ENCODE results near the gene LMO1. TPM values are rescaled to one million over a fixed set of nuclear protein-coding genes. Genes with fewer than 3 reads are reported as not detected.

LMO1 gene
- total and polyA plus RNA-seq, 2 of the 8 experiments (the other 6 are each of a cell fraction or from before 2014, with no cell fraction given): 0.17 TPM; not detected in 1

- H3K23ac ChIP-seq (ENCODE audit: insufficient read length): no peak overlapping the region
- no peak overlapping the region for H3K4me3 ChIP-seq (ENCODE audit: extremely low read depth in 1 of 4, insufficient read depth in 2 of 4, low read depth in 3 of 4, low read length in 4 of 4)
- no peak overlapping the region for H4K5ac ChIP-seq (ENCODE audit: insufficient read length, low read depth, low read length)
- FAIRE-seq (no peak), DNase-seq (ENCODE audit: low read depth in 1 of 2, low spot score in 2 of 2) (no peak)
- CTCF ChIA-PET (ENCODE audit: partially characterized antibody): interaction anchor here (1.0 to 16.6 kb wide), 7 partner anchors 14 to 58 kb away, joined by 3 to 171 read pairs (median 59); no protein-coding TSS in a partner anchor
- H2BK5ac ChIP-seq (ENCODE audit: low read depth, low read length): no peak overlapping the region
- no peaks in the 10 kb centered on the region for H3K79me2 ChIP-seq (ENCODE audit: control insufficient read depth in 1 of 2, insufficient read depth in 2 of 2, low read length in 2 of 2)
- no peak overlapping the region for H2BK20ac ChIP-seq (ENCODE audit: low read length)
- no peak overlapping the region for H3K27ac ChIP-seq (ENCODE audit: low read depth, low read length)
- no peak overlapping the region for H2BK12ac ChIP-seq (ENCODE audit: low read depth, low read length)
- H2AFZ ChIP-seq (ENCODE audit: low read length): no peak overlapping the region
- H4K8ac ChIP-seq (ENCODE audit: extremely low read depth, insufficient read depth, low read length): no peak overlapping the region
- no peak overlapping the region for H3K14ac ChIP-seq (ENCODE audit: insufficient read length)
- H2BK15ac ChIP-seq (ENCODE audit: low read length): no peak overlapping the region
- H3K4me2 ChIP-seq (ENCODE audit: insufficient read depth in 1 of 2, low read depth in 2 of 2, low read length in 2 of 2): no peak overlapping the region; a peak in 1 of 4 replicates
- peaks cover 24 to 59% (median 52%) of the 10 kb centered on the region in 4 experiments for H3K27me3 ChIP-seq (replicated peaks in 1 of 4; ENCODE audit: control insufficient read depth in 3 of 4, extremely low read depth in 1 of 4, insufficient read depth in 3 of 4, low read length in 3 of 4)
- peaks cover 0 to 2% of the 10 kb centered on the region in 2 experiments for H4K20me1 ChIP-seq (replicated peaks in 1 of 2; ENCODE audit: control insufficient read depth in 1 of 2, insufficient read depth in 2 of 2, low read length in 2 of 2)
- H2BK120ac ChIP-seq (replicated peaks; ENCODE audit: low read depth, low read length): no peak overlapping the region
- no peak overlapping the region for H2AK5ac ChIP-seq (ENCODE audit: low read depth, low read length)
- H3K18ac ChIP-seq (ENCODE audit: extremely low read depth, low read length): no peak overlapping the region
- H3K36me3 ChIP-seq (ENCODE audit: control insufficient read depth in 2 of 4, insufficient read depth in 4 of 4, low read length in 3 of 4): no peaks in the 10 kb centered on the region; a peak in 1 of 8 replicates
- H3K9ac ChIP-seq (replicated peaks in 1 of 4; ENCODE audit: extremely low read depth in 1 of 4, low read depth in 3 of 4, low read length in 3 of 4): no peak overlapping the region
- no peak overlapping the region for H4K91ac ChIP-seq (replicated peaks; ENCODE audit: insufficient read length, low read length)
- H3K9me3 ChIP-seq (ENCODE audit: insufficient read depth in 2 of 2, low read depth in 1 of 2, low read length in 1 of 2): no peaks in the 10 kb centered on the region
- H3K4ac ChIP-seq (replicated peaks; ENCODE audit: insufficient read length, low read depth, low read length): no peak overlapping the region
- TF ChIP-seq TBP (IDR thresholded peaks at IDR 0.05; ENCODE audit: low read depth, low read length) (no peak), SIX5 (IDR thresholded peaks at IDR 0.05; ENCODE audit: low read depth, low read length) (no peak)
- WGBS, 2 experiments (ENCODE audit: extremely low coverage in 1 of 2, insufficient coverage in 1 of 2, insufficient read length in 1 of 2, insufficient replicate concordance in 2 of 2, low coverage in 1 of 2, low lambda C conversion rate in 2 of 2, missing lambda C conversion rate in 1 of 2): 60% methylated on average over 2 of the region's 2 CpGs; no CpG with 5 or more reads in 1 of the 2 experiments
- H3K23me2 ChIP-seq (ENCODE audit: low read depth, low read length): peaks cover 10% of the 10 kb centered on the region; the same call in 1 of the 2 replicates
- H3K79me1 ChIP-seq (ENCODE audit: low read depth, low read length): no peaks in the 10 kb centered on the region
- POLR2A ChIA-PET (ENCODE audit: partially characterized antibody): interaction anchor here (1.4 kb wide), 1 partner anchor 16 kb away, joined by 4 read pairs; no protein-coding TSS in a partner anchor
- peaks cover 0 to 10% (median 6%) of the 10 kb centered on the region in 4 experiments; a peak in 6 of 7 replicates for H3K4me1 ChIP-seq (replicated peaks in 1 of 4; ENCODE audit: control insufficient read depth in 3 of 4, insufficient read depth in 4 of 4, low read length in 3 of 4)
- no peak overlapping the region for H3K56ac ChIP-seq (replicated peaks; ENCODE audit: insufficient read length, low read depth, low read length)
These were observed 2.4 kb downstream of the LMO1 start for GRCh38 chr11:8261291-8261690.
